Pancreas (tissue), 10 donors: Measurements from ENCODE around the gene KMT5B. TPM values are rescaled to one million over a fixed set of nuclear protein-coding genes. Genes with fewer than 3 reads are reported as not detected.

Source experiments
- ATAC-seq, 4 donors: fragments of 200-7000 bp; cut with Tn5 transposase; one replicate each; pipeline versions ENCODE4 v1.8.0 to v1.9.1; 2020; ENCODE audit warnings: mild to moderate bottlenecking in 4 of 4, moderate library complexity in 4 of 4
- DNase-seq, 6 donors: peaks; one replicate each; pipeline ENCODE4 v3.0.0-alpha.2; 2020
- FAIRE-seq: peaks from 2 replicates; lab custom pipeline; 2012; peaks lifted over from hg19 to GRCh38; lab: Jason Lieb, UNC
- H3K27ac ChIP-seq, 4 donors: fragments of 200-600 bp; sonication (generic); 1 replicate in 3 of 4; 2 replicates in 1 of 4; pipeline versions ENCODE4 v1.5.0 to v1.8.0; 2020
- H3K27me3 ChIP-seq, 4 donors: fragments of 200-600 bp; one replicate each; pipeline ENCODE4 v1.8.0; 2021
- H3K36me3 ChIP-seq, 3 donors: fragments of 200-600 bp; sonication (generic) in 1 of 3; one replicate each; pipeline versions ENCODE4 v1.5.0 to v1.8.0; 2020 to 2021
- H3K4me1 ChIP-seq, 3 donors: fragments of 200-600 bp; one replicate each; pipeline ENCODE4 v1.8.0; 2021
- H3K4me3 ChIP-seq, 4 donors: fragments of 200-600 bp; sonication (generic) in 2 of 4; one replicate each; pipeline versions ENCODE4 v1.5.0 to v1.8.0; 2020 to 2021
- H3K9me3 ChIP-seq, 4 donors: fragments of 200-600 bp; one replicate each; pipeline ENCODE4 v1.8.0; 2021
- CTCF ChIP-seq, 4 donors: fragments of 200-600 bp; sonication (generic) in 3 of 4; IDR thresholded peaks; one replicate each; pipeline versions ENCODE4 v1.5.0 to v1.8.0; 2021; ENCODE audit warnings: antibody characterized with exemption in 4 of 4
- WGBS, 2 donors: extraction: QIAGEN DNeasy Blood & Tissue Kit; methylation state at CpG; one replicate each; pipeline ENCODE4 v1.1.7; 2013; 5-methylcytosine and 5-hydroxymethylcytosine counted together
- intact Hi-C, 3 donors: fragments of 100-400 bp; cut with DNase I; formaldehyde crosslinking; loops; one replicate each; pipeline versions ENCODE4 v1.11.1 to v1.14.2; 2022
- polyA plus RNA-seq, 2 donors: library from polyadenylated mRNA; stranded (reverse); fragments of 200-250 nt; gene quantifications; one replicate each; pipeline ENCODE4 v1.2.3, GENCODE V29; 2013
- total RNA-seq, 6 donors: library from RNA; stranded (reverse); fragmentation: NEBNext Ultra II Directional in 4 of 6; extraction: Animal tissue kit (Norgen Biotek cat#: 25700) in 4 of 6; gene quantifications; one replicate each; pipeline versions ENCODE4 v1.2.1 to v1.2.4, GENCODE V29; 2021 to 2023
- donor health status: healthy with polysubstance abuse.
- donor health status: DM: no; HTN: no; CAD: no; lungs with moderate emphysema.
- donor health status: DM: no; HTN: no; CAD: no.
- donor health status: control.
- donor health status: control.
- donor health status: Bipolar disorder and iron deficiency.
- donor health status: DM: yes; HTN: yes; CAD: no.
- donor health status: DM: no; HTN: no; CAD: no.
- donor health status: DM: no; HTN: no; CAD: no.
- donor health status: DM: yes; HTN: yes; CAD: no.

KMT5B gene
- total and polyA plus RNA-seq, 8 donors: 12.8 to 30.8 (median 22.6) TPM

- 48 to 55% methylated on average over 9 of the region's 9 CpGs for WGBS, 2 donors
- FAIRE-seq: no peak
- Histone ChIP-seq H3K36me3 (no peaks in the 10 kb centered on the region), H3K4me3 (no peak overlapping the region), H3K9me3 (no peaks in the 10 kb centered on the region), H3K27me3 (no peaks in the 10 kb centered on the region), H3K27ac (peak overlapping the region; percentile 97 to 100 (median 99)), H3K4me1 (peaks cover 23 to 33% (median 28%) of the 10 kb centered on the region in 3 donors)
- peak in 4 of 6 donors; percentile 54 to 66 (median 60) for DNase-seq
- TF ChIP-seq CTCF (IDR thresholded peaks at IDR 0.05): no peak
- ATAC-seq: peak in 2 of 4 donors; percentile 6 to 16
- intact Hi-C loops: no loop called here
Measured at GRCh38 chr11:68122936-68123539, 90.1 kb downstream of the KMT5B start.

- H3K36me3 ChIP-seq: no peaks in the 10 kb centered on the region
- H3K9me3 ChIP-seq: no peaks in the 10 kb centered on the region
- ATAC-seq (peak; percentile 87 to 94 (median 92)), FAIRE-seq (no peak), DNase-seq (peak; percentile 91 to 96 (median 94))
- no peak for TF ChIP-seq CTCF (IDR thresholded peaks at IDR 0.05)
- peak within 1 kb of the TSS; percentile 97 to 100 (median 99) for H3K27ac ChIP-seq
- intact Hi-C loops: no loop called here
- no peaks in the 10 kb centered on the region for H3K27me3 ChIP-seq
- peak within 1 kb of the TSS; percentile 53 to 66 (median 63) for H3K4me3 ChIP-seq
- 0 to 1% methylated on average over 67 to 107 of the region's 107 CpGs for WGBS, 2 donors
- peaks cover 11 to 37% (median 25%) of the 10 kb centered on the region in 3 donors for H3K4me1 ChIP-seq
Measured at GRCh38 chr11:68121067-68121899, 91.8 kb downstream of the KMT5B start, which contains the start of gene CHKA. Gene CHKA (minus strand): TSS chr11:68121388. CDS start chr11:68121177, 211 bp downstream.

GRCh38 chr11:68120273-68121066, 92.6 kb downstream of the KMT5B start:
- Histone ChIP-seq H3K36me3 (no peaks in the 10 kb centered on the region), H3K27me3 (no peaks in the 10 kb centered on the region), H3K27ac (peak overlapping the region; percentile 82 to 100 (median 98)), H3K4me3 (peak overlapping the region; percentile 53 to 66 (median 63)), H3K9me3 (no peaks in the 10 kb centered on the region), H3K4me1 (peaks cover 11 to 39% (median 25%) of the 10 kb centered on the region in 3 donors)
- intact Hi-C loops: no loop called here
- WGBS, 2 donors: 1 to 2% methylated on average over 30 to 73 of the region's 73 CpGs
- DNase-seq: peak; percentile 58 to 91 (median 74)
- TF ChIP-seq CTCF (IDR thresholded peaks at IDR 0.05): no peak
- FAIRE-seq: no peak
- ATAC-seq: peak in 2 of 4 donors; percentile 1 to 3

GRCh38 chr11:68118706-68119448, 94.2 kb downstream of the KMT5B start:
- Histone ChIP-seq H3K27me3 (no peaks in the 10 kb centered on the region), H3K4me3 (peak overlapping the region; percentile 3 to 66 (median 63)), H3K4me1 (peaks cover 18 to 49% (median 25%) of the 10 kb centered on the region in 3 donors), H3K36me3 (no peaks in the 10 kb centered on the region), H3K27ac (peak overlapping the region in 3 of 4 donors; percentile 97 to 100 (median 99)), H3K9me3 (no peaks in the 10 kb centered on the region)
- ATAC-seq (no peak), FAIRE-seq (no peak), DNase-seq (no peak)
- intact Hi-C loops: no loop called here
- WGBS, 2 donors: 10 to 11% methylated on average over 4 of the region's 4 CpGs
- no peak for TF ChIP-seq CTCF (IDR thresholded peaks at IDR 0.05)
